ENCODE data around the gene SLC17A9. TPM values are rescaled to one million over a fixed set of nuclear protein-coding genes. Genes with fewer than 3 reads are reported as not detected.

SLC17A9 gene
- total RNA-seq, 1 experiment from 2014 or later, result 0.28 TPM

GRCh38 chr20:62914436-62914835 lies 38.1 kb upstream of the SLC17A9 start:
- intact Hi-C loops (cut with micrococcal nuclease; ENCODE audit: unreplicated experiment) (no loop called here), in situ Hi-C loops (cut with HindIII; ENCODE audit: low pct_unique_long_range_greater_than_20kb, low sequenced_read_pairs) (no loop called here)
- Histone ChIP-seq H3K4me3 (ENCODE audit: low read depth in 2 of 2, low read length in 2 of 2) (no peak overlapping the region), H3K9me3 (ENCODE audit: control insufficient read depth, insufficient read depth, low read depth, low read length) (no peaks in the 10 kb centered on the region), H3K27ac (ENCODE audit: low read length) (peak overlapping the region; percentile 40; the same call in 1 of the 2 replicates), H3K4me1 (ENCODE audit: control insufficient read depth, insufficient read depth, low read length) (peaks cover 58% of the 10 kb centered on the region), H3K27me3 (ENCODE audit: control insufficient read depth, insufficient read depth, low read length) (no peaks in the 10 kb centered on the region), H3K36me3 (ENCODE audit: control insufficient read depth, insufficient read depth, low read length) (no peaks in the 10 kb centered on the region)
- ChIA-PET POLR2A (interaction anchor here (1.2 kb wide), 1 partner anchor 23 kb away, joined by 5 read pairs; no protein-coding TSS in a partner anchor), CTCF (interaction anchor here (0.6 kb wide), 1 partner anchor 13 kb away, joined by 6 read pairs; no protein-coding TSS in a partner anchor)
- no peak for DNase-seq (ENCODE audit: low read depth, low spot score)
- TF ChIP-seq TCF7L2 (IDR thresholded peaks at IDR 0.05; ENCODE audit: low read depth, low read length), result no peak
- no peak for TF ChIP-seq POLR2AphosphoS5 (IDR thresholded peaks at IDR 0.05; ENCODE audit: low read depth, low read length)
- no peak for TF ChIP-seq REST (IDR thresholded peaks at IDR 0.05; ENCODE audit: insufficient read depth in 1 of 2, low read depth in 2 of 2, low read length in 1 of 2)
- no peak for TF ChIP-seq CTCF (IDR thresholded peaks at IDR 0.05)
- TF ChIP-seq SIN3A (IDR thresholded peaks at IDR 0.05; ENCODE audit: borderline replicate concordance, insufficient read depth, low read depth, low read length), result no peak
- ATAC-seq, result no peak
- BruUV-seq (replicated peaks), result no TSS peak

GRCh38 chr20:62914970-62915457 lies 37.5 kb upstream of the SLC17A9 start:
- in situ Hi-C loops (cut with HindIII; ENCODE audit: low pct_unique_long_range_greater_than_20kb, low sequenced_read_pairs), result no loop called here
- H3K4me1 ChIP-seq (ENCODE audit: control insufficient read depth, insufficient read depth, low read length), result peaks cover 63% of the 10 kb centered on the region
- H3K36me3 ChIP-seq (ENCODE audit: control insufficient read depth, insufficient read depth, low read length), result no peaks in the 10 kb centered on the region
- ATAC-seq, result peak; percentile 73; the same call in 1 of the 2 replicates
- ChIA-PET CTCF (interaction anchor here (0.6 to 1.2 kb wide), 2 partner anchors 8 to 13 kb away, joined by 4 to 6 read pairs; no protein-coding TSS in a partner anchor), POLR2A (interaction anchor here (0.7 to 1.2 kb wide), 2 partner anchors 16 to 22 kb away, joined by 4 to 5 read pairs; no protein-coding TSS in a partner anchor)
- no TSS peak for BruUV-seq (replicated peaks)
- TF ChIP-seq REST (IDR thresholded peaks at IDR 0.05; ENCODE audit: insufficient read depth in 1 of 2, low read depth in 2 of 2, low read length in 1 of 2), result no peak
- TF ChIP-seq CTCF (IDR thresholded peaks at IDR 0.05), result no peak
- TF ChIP-seq POLR2AphosphoS5 (IDR thresholded peaks at IDR 0.05; ENCODE audit: low read depth, low read length), result no peak
- TF ChIP-seq SIN3A (IDR thresholded peaks at IDR 0.05; ENCODE audit: borderline replicate concordance, insufficient read depth, low read depth, low read length), result no peak
- TF ChIP-seq TCF7L2 (IDR thresholded peaks at IDR 0.05; ENCODE audit: low read depth, low read length), result no peak
- no peak for DNase-seq (ENCODE audit: low read depth, low spot score)
- peak overlapping the region; percentile 23; the same call in 1 of the 2 replicates for H3K27ac ChIP-seq (ENCODE audit: low read length)
- H3K9me3 ChIP-seq (ENCODE audit: control insufficient read depth, insufficient read depth, low read depth, low read length), result no peaks in the 10 kb centered on the region
- no peak overlapping the region for H3K4me3 ChIP-seq (ENCODE audit: low read depth in 2 of 2, low read length in 2 of 2)
- intact Hi-C loops (cut with micrococcal nuclease; ENCODE audit: unreplicated experiment), result no loop called here
- H3K27me3 ChIP-seq (ENCODE audit: control insufficient read depth, insufficient read depth, low read length), result no peaks in the 10 kb centered on the region

Measured in Panc1 (cell line).